Activated CD8-positive, alpha-beta memory T cell treated with anti-CD3 and anti-CD28 coated beads for 48 hours (primary cell): ENCODE data around the gene TNC.

ENCODE experiments used
- DNase-seq, 3 experiments: peaks; one replicate each; pipeline ENCODE4 v3.0.0-alpha.2; 2020; ENCODE audit warnings: low read depth in 2 of 3, low spot score in 2 of 3

Gene TNC

GRCh38 chr9:114981063-114981462 is 136.9 kb downstream of the TNC start:
- no peak for DNase-seq

DNA sequence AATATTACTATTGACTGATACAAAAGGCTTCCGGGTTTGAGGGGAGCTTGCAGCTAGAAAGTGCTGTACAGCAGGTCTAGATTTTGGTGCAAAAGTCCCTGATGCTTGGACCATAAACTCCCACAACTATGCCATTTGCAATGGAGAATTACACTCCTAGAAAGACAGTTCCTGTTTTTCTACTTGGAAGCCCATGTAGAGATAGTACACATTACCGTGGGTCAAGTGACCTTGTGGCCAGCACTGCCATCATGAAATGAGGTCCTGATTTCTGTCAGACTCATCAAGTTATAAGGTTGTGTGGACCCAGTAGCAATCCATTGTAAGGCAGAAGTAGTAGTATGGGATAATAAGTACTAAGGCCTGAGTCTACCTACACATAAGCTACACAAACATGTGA is 144.7 kb downstream of the TNC start:
- no peak for DNase-seq

DNA sequence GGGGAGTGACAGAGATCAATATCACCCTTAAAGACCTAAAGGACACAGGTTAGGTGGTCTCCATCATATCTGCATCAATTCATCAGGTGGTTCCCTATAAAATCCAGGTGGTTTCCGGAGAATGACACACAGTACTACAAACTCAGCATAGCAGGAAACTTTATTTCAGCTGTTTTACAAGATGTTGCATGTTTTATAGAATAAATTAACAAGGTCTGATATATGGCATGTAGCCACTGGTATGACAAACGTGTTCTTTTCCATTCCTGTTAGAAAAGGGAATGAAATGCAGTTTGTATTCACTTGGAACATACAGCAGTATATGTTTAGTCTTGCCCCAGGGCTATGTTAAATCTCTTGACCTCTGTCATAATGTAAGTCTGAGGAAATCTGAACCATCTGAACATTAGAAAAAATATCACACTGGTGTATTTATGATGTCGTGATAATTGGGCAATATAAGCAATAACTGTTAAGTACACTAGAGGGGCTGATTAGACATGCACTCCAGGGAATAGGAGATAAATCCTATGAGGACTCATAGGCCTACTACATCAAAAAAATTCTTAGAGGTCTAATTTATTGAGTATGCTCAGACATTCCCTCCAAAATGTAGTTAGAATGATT is 145.3 kb downstream of the TNC start:
- no peak for DNase-seq
